Measurements from ENCODE around the gene HMGCS2. TPM values are rescaled to one million over a fixed set of nuclear protein-coding genes. Genes with fewer than 3 reads are reported as not detected.

The HMGCS2 gene
- total RNA-seq, 3 donors from 2014 or later: 135 to 592 (median 270) TPM

- peak; percentile 53 for TF ChIP-seq CTCF (IDR thresholded peaks at IDR 0.05)
- DNase-seq (peak in 2 of 3 donors; percentile 64 to 67), ATAC-seq (peak; percentile 86)
- H3K4me1 ChIP-seq (ENCODE audit: low read depth): no peaks in the 10 kb centered on the region
- H3K36me3 ChIP-seq (ENCODE audit: low read depth): no peaks in the 10 kb centered on the region
- H3K4me3 ChIP-seq: no peak overlapping the region
- no peaks in the 10 kb centered on the region for H3K9me3 ChIP-seq
- intact Hi-C loops (cut with DNase I, micrococcal nuclease): no loop called here
Measured at GRCh38 chr1:119743776-119744597, 24.7 kb downstream of the HMGCS2 start.

- DNase-seq (no peak), ATAC-seq (no peak)
- H3K4me3 ChIP-seq: no peak overlapping the region
- intact Hi-C loops (cut with DNase I, micrococcal nuclease): no loop called here
- H3K4me1 ChIP-seq (ENCODE audit: low read depth): no peaks in the 10 kb centered on the region
- no peaks in the 10 kb centered on the region for H3K9me3 ChIP-seq
- no peaks in the 10 kb centered on the region for H3K36me3 ChIP-seq (ENCODE audit: low read depth)
- no peak for TF ChIP-seq CTCF (IDR thresholded peaks at IDR 0.05)
Measured at GRCh38 chr1:119743308-119743707, 25.4 kb downstream of the HMGCS2 start.

GRCh38 chr1:119742677-119743076 is 26.0 kb downstream of the HMGCS2 start:
- ATAC-seq (no peak), DNase-seq (no peak)
- no peaks in the 10 kb centered on the region for H3K4me1 ChIP-seq (ENCODE audit: low read depth)
- no peaks in the 10 kb centered on the region for H3K9me3 ChIP-seq
- no peak overlapping the region for H3K4me3 ChIP-seq
- intact Hi-C loops (cut with DNase I, micrococcal nuclease): no loop called here
- TF ChIP-seq CTCF (IDR thresholded peaks at IDR 0.05): no peak
- no peaks in the 10 kb centered on the region for H3K36me3 ChIP-seq (ENCODE audit: low read depth)

GRCh38 chr1:119742202-119742601 is 26.5 kb downstream of the HMGCS2 start:
- Histone ChIP-seq H3K4me1 (ENCODE audit: low read depth) (no peaks in the 10 kb centered on the region), H3K9me3 (no peaks in the 10 kb centered on the region), H3K4me3 (no peak overlapping the region), H3K36me3 (ENCODE audit: low read depth) (no peaks in the 10 kb centered on the region)
- ATAC-seq: no peak
- intact Hi-C loops (cut with DNase I, micrococcal nuclease): no loop called here
- no peak for DNase-seq
- TF ChIP-seq CTCF (IDR thresholded peaks at IDR 0.05): no peak

GRCh38 chr1:119740896-119741780 is 27.6 kb downstream of the HMGCS2 start:
- H3K4me1 ChIP-seq (ENCODE audit: low read depth): no peaks in the 10 kb centered on the region
- H3K4me3 ChIP-seq: no peak overlapping the region
- TF ChIP-seq CTCF (IDR thresholded peaks at IDR 0.05): no peak
- DNase-seq (no peak), ATAC-seq (no peak)
- H3K9me3 ChIP-seq: no peaks in the 10 kb centered on the region
- intact Hi-C loops (cut with DNase I, micrococcal nuclease): no loop called here
- H3K36me3 ChIP-seq (ENCODE audit: low read depth): no peaks in the 10 kb centered on the region

Data from mucosa of descending colon (tissue), 3 donors.